ENCODE measurements around the gene PCSK9. TPM values are rescaled to one million over a fixed set of nuclear protein-coding genes. Genes with fewer than 3 reads are reported as not detected.

Gene PCSK9
- total RNA-seq, 1 donor from 2014 or later, result 1.4 TPM

DNA sequence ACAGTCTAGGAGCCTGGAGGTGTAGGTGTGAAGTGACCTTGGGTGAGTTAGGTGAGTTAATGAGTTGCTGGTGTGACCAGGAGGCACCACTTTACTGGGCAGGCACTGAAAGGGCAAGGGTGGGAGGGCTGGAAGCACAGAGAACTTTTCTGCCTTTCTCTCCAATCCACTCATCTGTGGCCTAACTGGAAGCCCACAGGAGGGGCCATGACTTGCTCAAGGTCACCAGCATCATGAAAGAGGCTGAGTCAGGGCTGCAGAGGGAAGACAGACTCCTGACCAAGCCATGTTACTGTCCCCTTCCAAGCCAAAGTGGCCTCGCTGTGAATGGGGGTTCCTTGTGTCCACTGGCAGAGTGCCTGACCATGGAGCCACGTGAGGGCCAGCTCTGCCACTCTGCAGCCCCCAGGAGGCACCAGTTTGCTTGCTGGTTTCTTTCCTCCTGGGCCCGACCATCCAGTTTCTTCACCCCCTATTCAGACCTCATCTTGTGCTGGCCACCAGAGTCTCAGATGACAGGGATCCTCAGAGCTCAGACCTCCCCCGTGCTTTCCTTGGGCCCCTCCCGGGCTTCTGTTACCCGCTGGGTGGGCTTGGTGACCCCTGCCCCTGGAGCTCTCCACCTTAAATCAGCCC, 44.9 kb upstream of the PCSK9 start:
- Histone ChIP-seq H3K27ac (ENCODE audit: low read depth, low read length) (no peak overlapping the region), H3K4me3 (ENCODE audit: insufficient read depth, low read depth, low read length) (no peak overlapping the region), H3K4me2 (ENCODE audit: low read length) (no peak overlapping the region), H3K9me3 (ENCODE audit: insufficient read depth, low read depth, low read length) (no peaks in the 10 kb centered on the region), H2AFZ (ENCODE audit: low read depth, low read length) (no peak overlapping the region), H3K9ac (ENCODE audit: low read length) (no peak overlapping the region), H3K4me1 (ENCODE audit: insufficient read depth, low read length) (peaks cover 7% of the 10 kb centered on the region), H4K20me1 (ENCODE audit: insufficient read depth, low read length) (no peaks in the 10 kb centered on the region), H3K36me3 (ENCODE audit: insufficient read depth, low read length) (no peaks in the 10 kb centered on the region), H3K79me2 (ENCODE audit: insufficient read depth, low read length) (no peaks in the 10 kb centered on the region), H3K27me3 (ENCODE audit: insufficient read depth, low read length) (peaks cover 30% of the 10 kb centered on the region)
- H3K9me3 Mint-ChIP-seq (ENCODE audit: unreplicated experiment), result no peaks in the 10 kb centered on the region
- H3K27ac Mint-ChIP-seq (ENCODE audit: unreplicated experiment), result no peak overlapping the region
- TF ChIP-seq, protein P1, sequence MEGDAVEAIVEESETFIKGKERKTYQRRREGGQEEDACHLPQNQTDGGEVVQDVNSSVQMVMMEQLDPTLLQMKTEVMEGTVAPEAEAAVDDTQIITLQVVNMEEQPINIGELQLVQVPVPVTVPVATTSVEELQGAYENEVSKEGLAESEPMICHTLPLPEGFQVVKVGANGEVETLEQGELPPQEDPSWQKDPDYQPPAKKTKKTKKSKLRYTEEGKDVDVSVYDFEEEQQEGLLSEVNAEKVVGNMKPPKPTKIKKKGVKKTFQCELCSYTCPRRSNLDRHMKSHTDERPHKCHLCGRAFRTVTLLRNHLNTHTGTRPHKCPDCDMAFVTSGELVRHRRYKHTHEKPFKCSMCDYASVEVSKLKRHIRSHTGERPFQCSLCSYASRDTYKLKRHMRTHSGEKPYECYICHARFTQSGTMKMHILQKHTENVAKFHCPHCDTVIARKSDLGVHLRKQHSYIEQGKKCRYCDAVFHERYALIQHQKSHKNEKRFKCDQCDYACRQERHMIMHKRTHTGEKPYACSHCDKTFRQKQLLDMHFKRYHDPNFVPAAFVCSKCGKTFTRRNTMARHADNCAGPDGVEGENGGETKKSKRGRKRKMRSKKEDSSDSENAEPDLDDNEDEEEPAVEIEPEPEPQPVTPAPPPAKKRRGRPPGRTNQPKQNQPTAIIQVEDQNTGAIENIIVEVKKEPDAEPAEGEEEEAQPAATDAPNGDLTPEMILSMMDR (IDR thresholded peaks at IDR 0.05; ENCODE audit: insufficient read depth, low read depth, low read length), result no peak
- TF ChIP-seq EZH2 (IDR thresholded peaks at IDR 0.05; ENCODE audit: insufficient read depth, low read length), result no peak
- DNase-seq (ENCODE audit: low read depth) (no peak), FAIRE-seq (no peak)
- peaks cover 4% of the 10 kb centered on the region for H3K36me3 Mint-ChIP-seq (ENCODE audit: low read depth, unreplicated experiment)
- no peak overlapping the region for H3K4me3 Mint-ChIP-seq (ENCODE audit: unreplicated experiment)
- H3K4me1 Mint-ChIP-seq (ENCODE audit: low read depth, unreplicated experiment), result peaks cover 11% of the 10 kb centered on the region
- peaks cover 56% of the 10 kb centered on the region for H3K27me3 Mint-ChIP-seq (ENCODE audit: low read depth, unreplicated experiment)

DNA sequence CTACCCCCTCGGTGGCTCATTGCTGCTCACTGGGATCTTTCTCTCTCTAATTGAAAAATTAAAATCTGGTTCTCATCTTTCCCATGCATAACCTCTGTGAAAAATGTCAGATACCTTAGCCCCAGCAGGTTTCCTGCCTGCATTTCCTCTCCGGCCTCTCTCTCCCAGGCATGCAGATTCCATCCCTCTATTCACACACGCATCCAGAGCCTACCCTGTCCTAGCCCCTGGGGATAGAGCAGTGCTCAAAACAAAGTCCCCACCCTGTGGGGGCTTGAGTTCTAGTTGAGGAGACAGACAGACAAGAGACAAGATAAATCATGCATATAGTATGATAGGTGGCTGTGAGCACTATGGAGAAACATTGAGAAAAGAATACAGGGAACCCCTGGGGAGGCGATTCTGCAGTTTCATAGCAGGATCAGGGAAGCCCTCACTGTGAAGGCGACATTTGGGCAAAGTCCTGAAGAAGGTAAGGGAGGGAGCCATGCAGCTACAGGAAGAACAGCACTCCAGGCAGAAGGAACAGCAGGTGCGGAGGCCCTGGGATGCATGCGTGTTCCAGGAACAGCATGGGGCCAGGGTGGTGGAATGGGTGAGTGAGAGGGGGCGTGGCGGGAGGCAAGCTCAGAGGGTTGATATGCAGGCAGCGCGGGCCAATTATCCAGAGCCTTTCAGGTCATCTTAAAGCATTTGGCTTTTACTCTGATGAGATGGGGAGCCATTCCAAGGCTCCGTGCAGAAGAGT, 44.2 kb upstream of the PCSK9 start:
- H3K27ac Mint-ChIP-seq (ENCODE audit: unreplicated experiment), result no peak overlapping the region
- H3K27me3 ChIP-seq (ENCODE audit: insufficient read depth, low read length), result peaks cover 30% of the 10 kb centered on the region
- peaks cover 4% of the 10 kb centered on the region for H3K36me3 Mint-ChIP-seq (ENCODE audit: low read depth, unreplicated experiment)
- H3K27me3 Mint-ChIP-seq (ENCODE audit: low read depth, unreplicated experiment), result peaks cover 61% of the 10 kb centered on the region
- H3K4me2 ChIP-seq (ENCODE audit: low read length), result no peak overlapping the region
- no peaks in the 10 kb centered on the region for H3K36me3 ChIP-seq (ENCODE audit: insufficient read depth, low read length)
- no peak overlapping the region for H2AFZ ChIP-seq (ENCODE audit: low read depth, low read length)
- H4K20me1 ChIP-seq (ENCODE audit: insufficient read depth, low read length), result no peaks in the 10 kb centered on the region
- H3K4me1 ChIP-seq (ENCODE audit: insufficient read depth, low read length), result peaks cover 7% of the 10 kb centered on the region
- H3K4me3 Mint-ChIP-seq (ENCODE audit: unreplicated experiment), result no peak overlapping the region
- no peak for TF ChIP-seq EZH2 (IDR thresholded peaks at IDR 0.05; ENCODE audit: insufficient read depth, low read length)
- TF ChIP-seq, protein P1 (IDR thresholded peaks at IDR 0.05; ENCODE audit: insufficient read depth, low read depth, low read length), result no peak
- H3K27ac ChIP-seq (ENCODE audit: low read depth, low read length), result no peak overlapping the region
- no peaks in the 10 kb centered on the region for H3K9me3 ChIP-seq (ENCODE audit: insufficient read depth, low read depth, low read length)
- FAIRE-seq (no peak), DNase-seq (ENCODE audit: low read depth) (no peak)
- no peaks in the 10 kb centered on the region for H3K79me2 ChIP-seq (ENCODE audit: insufficient read depth, low read length)
- H3K9ac ChIP-seq (ENCODE audit: low read length), result no peak overlapping the region
- H3K4me3 ChIP-seq (ENCODE audit: insufficient read depth, low read depth, low read length), result no peak overlapping the region
- peaks cover 11% of the 10 kb centered on the region for H3K4me1 Mint-ChIP-seq (ENCODE audit: low read depth, unreplicated experiment)
- H3K9me3 Mint-ChIP-seq (ENCODE audit: unreplicated experiment), result no peaks in the 10 kb centered on the region

DNA sequence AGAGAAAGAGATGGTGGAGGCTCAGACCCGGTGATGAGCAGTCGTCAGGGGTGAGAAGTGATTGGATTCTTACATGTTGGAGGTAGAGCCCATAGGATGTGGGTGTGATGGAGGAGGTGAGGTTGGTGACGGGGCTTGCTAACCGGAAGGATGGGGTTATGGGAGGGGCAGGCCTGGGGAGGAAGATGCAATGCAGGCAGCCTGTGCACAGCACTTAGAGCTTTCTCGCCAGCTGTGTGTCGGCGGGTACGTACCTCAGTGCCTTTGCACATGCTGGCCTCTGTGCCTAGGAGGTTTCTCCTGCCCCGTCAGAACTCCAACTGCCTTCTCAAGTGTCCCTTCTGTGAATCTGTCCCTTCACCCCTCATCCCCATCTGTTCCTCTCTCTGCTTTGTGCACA, 43.5 kb upstream of the PCSK9 start:
- H3K4me1 Mint-ChIP-seq (ENCODE audit: low read depth, unreplicated experiment), result peaks cover 8% of the 10 kb centered on the region
- Histone ChIP-seq H4K20me1 (ENCODE audit: insufficient read depth, low read length) (no peaks in the 10 kb centered on the region), H3K9me3 (ENCODE audit: insufficient read depth, low read depth, low read length) (no peaks in the 10 kb centered on the region), H3K79me2 (ENCODE audit: insufficient read depth, low read length) (no peaks in the 10 kb centered on the region), H3K4me3 (ENCODE audit: insufficient read depth, low read depth, low read length) (no peak overlapping the region), H3K4me2 (ENCODE audit: low read length) (peak overlapping the region; percentile 61), H2AFZ (ENCODE audit: low read depth, low read length) (no peak overlapping the region), H3K27ac (ENCODE audit: low read depth, low read length) (no peak overlapping the region), H3K27me3 (ENCODE audit: insufficient read depth, low read length) (peaks cover 30% of the 10 kb centered on the region), H3K4me1 (ENCODE audit: insufficient read depth, low read length) (peaks cover 7% of the 10 kb centered on the region), H3K9ac (ENCODE audit: low read length) (no peak overlapping the region), H3K36me3 (ENCODE audit: insufficient read depth, low read length) (no peaks in the 10 kb centered on the region)
- H3K27ac Mint-ChIP-seq (ENCODE audit: unreplicated experiment), result peak overlapping the region; percentile 75
- H3K27me3 Mint-ChIP-seq (ENCODE audit: low read depth, unreplicated experiment), result peaks cover 61% of the 10 kb centered on the region
- H3K36me3 Mint-ChIP-seq (ENCODE audit: low read depth, unreplicated experiment), result peaks cover 1% of the 10 kb centered on the region
- H3K9me3 Mint-ChIP-seq (ENCODE audit: unreplicated experiment), result no peaks in the 10 kb centered on the region
- no peak for TF ChIP-seq EZH2 (IDR thresholded peaks at IDR 0.05; ENCODE audit: insufficient read depth, low read length)
- TF ChIP-seq, protein P1 (IDR thresholded peaks at IDR 0.05; ENCODE audit: insufficient read depth, low read depth, low read length), result no peak
- H3K4me3 Mint-ChIP-seq (ENCODE audit: unreplicated experiment), result no peak overlapping the region
- DNase-seq (ENCODE audit: low read depth) (no peak), FAIRE-seq (no peak)
